ENCODE measurements around the gene FKBP11. TPM values are rescaled to one million over a fixed set of nuclear protein-coding genes. Genes with fewer than 3 reads are reported as not detected.

FKBP11 gene
- polyA plus RNA-seq (2013, experiment 1 of 2; ENCODE audit: insufficient read length) = 71.0 TPM
- 58.5 TPM for polyA plus RNA-seq (2013, experiment 2 of 2; ENCODE audit: insufficient read length)

GRCh38 chr12:48925304-48926011 lies at the start of gene FKBP11:
Gene FKBP11, minus strand, starts transcription at chr12:48925492. Its CDS starts 64 bp downstream, at chr12:48925428.
- DNase-seq = peak; percentile 57

GRCh38 chr12:48973941-48974673 lies 48.8 kb upstream of the FKBP11 start:
- peak; percentile 60 for DNase-seq

GRCh38 chr12:48973531-48973930 lies 48.2 kb upstream of the FKBP11 start:
- no peak for DNase-seq

GRCh38 chr12:48972952-48973483 lies 47.7 kb upstream of the FKBP11 start:
- DNase-seq = no peak

- DNase-seq = peak; percentile 69
These were observed 47.1 kb upstream of the FKBP11 start for GRCh38 chr12:48972213-48972951.

GRCh38 chr12:48970702-48971334 lies 45.5 kb upstream of the FKBP11 start:
- no peak for DNase-seq

GRCh38 chr12:48969833-48970701 lies 44.8 kb upstream of the FKBP11 start:
- DNase-seq = no peak

GRCh38 chr12:48969160-48969771 lies 44.0 kb upstream of the FKBP11 start:
- DNase-seq = no peak

GRCh38 chr12:48968467-48968866 lies 43.2 kb upstream of the FKBP11 start:
- DNase-seq = no peak

GRCh38 chr12:48967991-48968390 lies 42.7 kb upstream of the FKBP11 start:
- no peak for DNase-seq

- DNase-seq = no peak
These were observed 41.0 kb upstream of the FKBP11 start for GRCh38 chr12:48966177-48966895.

- DNase-seq = no peak
These were observed 40.1 kb upstream of the FKBP11 start for GRCh38 chr12:48965298-48965838.

- DNase-seq = no peak
These were observed 36.5 kb upstream of the FKBP11 start for GRCh38 chr12:48961801-48962200.

GRCh38 chr12:48961331-48961730 lies 36.0 kb upstream of the FKBP11 start:
- no peak for DNase-seq

GRCh38 chr12:48960834-48961233 lies 35.5 kb upstream of the FKBP11 start:
- no peak for DNase-seq

GRCh38 chr12:48958049-48958388 lies 32.7 kb upstream of the FKBP11 start:
- DNase-seq = no peak

GRCh38 chr12:48957141-48958048 lies 32.1 kb upstream of the FKBP11 start, which contains the start of gene ARF3:
Gene ARF3, minus strand, starts transcription at chr12:48957487. Its CDS starts 16,392 bp downstream, at chr12:48941095.
- DNase-seq = peak; percentile 93

GRCh38 chr12:48956279-48957140 lies 31.2 kb upstream of the FKBP11 start:
- DNase-seq = peak; percentile 97

All from fibroblast of skin of back (primary cell).